Measurements from ENCODE around the gene ANGPTL2.

The ANGPTL2 gene

DNA sequence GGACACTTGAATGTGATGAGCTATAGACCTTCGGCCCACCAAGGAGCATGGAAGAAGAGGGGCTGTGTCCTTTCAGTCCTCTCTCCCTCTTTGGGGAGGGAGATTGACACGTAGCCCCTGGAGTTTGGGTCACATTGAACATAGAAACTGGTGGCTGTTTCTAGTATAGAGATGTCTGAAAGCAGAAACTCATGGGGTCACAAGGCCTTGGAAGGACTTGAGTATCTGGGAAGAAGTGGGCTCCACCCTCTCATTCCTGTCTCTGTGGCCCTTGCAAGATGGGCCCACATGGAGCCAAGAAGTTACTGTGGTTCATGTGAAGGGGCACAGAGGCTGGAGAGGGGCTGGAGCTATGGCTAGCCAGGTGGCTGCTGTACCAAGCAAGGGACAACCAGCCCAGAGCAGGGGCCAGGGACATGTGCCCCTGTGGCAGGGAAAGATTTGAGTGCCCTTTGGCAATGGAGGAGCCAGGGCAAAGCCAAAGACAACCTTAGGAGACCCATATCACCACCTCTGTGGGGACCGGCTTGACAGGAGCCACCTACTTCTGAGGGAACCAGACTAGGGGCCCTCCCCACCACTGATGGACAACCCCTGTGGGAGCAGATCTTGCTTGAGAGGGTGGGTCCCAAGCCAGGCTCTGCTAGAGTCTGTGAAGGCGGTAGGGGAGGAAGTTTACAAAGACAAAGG, 12.8 kb upstream of the ANGPTL2 start:
- H3K27me3 ChIP-seq (ENCODE audit: control insufficient read depth, low read length) = no peaks in the 10 kb centered on the region
- no peaks in the 10 kb centered on the region for H4K20me1 ChIP-seq (ENCODE audit: control insufficient read depth, insufficient read depth, low read depth, low read length)
- no peaks in the 10 kb centered on the region for H3K9me3 ChIP-seq (ENCODE audit: control insufficient read depth, insufficient read depth, low read length)
- H3K79me2 ChIP-seq (ENCODE audit: control insufficient read depth, low read length) = no peaks in the 10 kb centered on the region
- no peak overlapping the region for H3K4me3 ChIP-seq (ENCODE audit: low read length)
- no peak overlapping the region for H3K4me2 ChIP-seq (ENCODE audit: low read length)
- no peak overlapping the region for H3K27ac ChIP-seq (ENCODE audit: low read depth, low read length)
- no peaks in the 10 kb centered on the region for H3F3A ChIP-seq (ENCODE audit: control insufficient read depth, insufficient read depth)
- H3K4me1 ChIP-seq (ENCODE audit: control insufficient read depth, low read length) = no peaks in the 10 kb centered on the region
- H3K9me2 ChIP-seq (replicated peaks; ENCODE audit: control insufficient read depth, low read length) = no peaks in the 10 kb centered on the region
- H3K36me3 ChIP-seq (ENCODE audit: control insufficient read depth, low read length) = no peaks in the 10 kb centered on the region
- TF ChIP-seq, protein P1, sequence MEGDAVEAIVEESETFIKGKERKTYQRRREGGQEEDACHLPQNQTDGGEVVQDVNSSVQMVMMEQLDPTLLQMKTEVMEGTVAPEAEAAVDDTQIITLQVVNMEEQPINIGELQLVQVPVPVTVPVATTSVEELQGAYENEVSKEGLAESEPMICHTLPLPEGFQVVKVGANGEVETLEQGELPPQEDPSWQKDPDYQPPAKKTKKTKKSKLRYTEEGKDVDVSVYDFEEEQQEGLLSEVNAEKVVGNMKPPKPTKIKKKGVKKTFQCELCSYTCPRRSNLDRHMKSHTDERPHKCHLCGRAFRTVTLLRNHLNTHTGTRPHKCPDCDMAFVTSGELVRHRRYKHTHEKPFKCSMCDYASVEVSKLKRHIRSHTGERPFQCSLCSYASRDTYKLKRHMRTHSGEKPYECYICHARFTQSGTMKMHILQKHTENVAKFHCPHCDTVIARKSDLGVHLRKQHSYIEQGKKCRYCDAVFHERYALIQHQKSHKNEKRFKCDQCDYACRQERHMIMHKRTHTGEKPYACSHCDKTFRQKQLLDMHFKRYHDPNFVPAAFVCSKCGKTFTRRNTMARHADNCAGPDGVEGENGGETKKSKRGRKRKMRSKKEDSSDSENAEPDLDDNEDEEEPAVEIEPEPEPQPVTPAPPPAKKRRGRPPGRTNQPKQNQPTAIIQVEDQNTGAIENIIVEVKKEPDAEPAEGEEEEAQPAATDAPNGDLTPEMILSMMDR (IDR thresholded peaks at IDR 0.05; ENCODE audit: low read depth, low read length, poor library complexity, severe bottlenecking) = no peak
- no peak for TF ChIP-seq EZH2phosphoT487 (IDR thresholded peaks at IDR 0.05; ENCODE audit: borderline replicate concordance, low read length)

DNA sequence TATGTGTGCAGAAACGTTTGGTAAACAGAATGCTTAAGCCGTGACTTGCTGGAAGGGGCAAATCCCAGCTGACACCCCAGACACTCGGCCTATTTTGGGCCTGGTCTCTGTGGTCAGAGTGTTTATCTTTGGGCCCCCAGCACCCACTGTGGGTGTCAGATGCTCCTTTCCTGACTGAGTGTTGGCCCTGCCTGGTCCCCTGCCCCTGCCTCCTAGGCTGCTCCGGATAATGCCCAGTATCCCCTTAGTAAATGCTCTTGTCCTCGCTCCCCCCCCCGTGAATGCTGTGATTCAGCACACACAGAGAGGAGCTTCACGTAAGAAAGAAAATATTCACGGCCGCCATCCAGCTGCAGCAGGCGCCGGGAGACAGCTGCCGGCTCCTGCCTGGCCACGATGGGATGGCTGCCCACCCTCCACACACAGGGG, 11.3 kb upstream of the ANGPTL2 start:
- no peaks in the 10 kb centered on the region for H3K9me2 ChIP-seq (replicated peaks; ENCODE audit: control insufficient read depth, low read length)
- no peak overlapping the region for H3K4me3 ChIP-seq (ENCODE audit: low read length)
- no peaks in the 10 kb centered on the region for H3K27me3 ChIP-seq (ENCODE audit: control insufficient read depth, low read length)
- no peaks in the 10 kb centered on the region for H4K20me1 ChIP-seq (ENCODE audit: control insufficient read depth, insufficient read depth, low read depth, low read length)
- no peak overlapping the region for H3K27ac ChIP-seq (ENCODE audit: low read depth, low read length)
- H3K4me1 ChIP-seq (ENCODE audit: control insufficient read depth, low read length) = no peaks in the 10 kb centered on the region
- H3K36me3 ChIP-seq (ENCODE audit: control insufficient read depth, low read length) = no peaks in the 10 kb centered on the region
- H3K9me3 ChIP-seq (ENCODE audit: control insufficient read depth, insufficient read depth, low read length) = no peaks in the 10 kb centered on the region
- no peaks in the 10 kb centered on the region for H3F3A ChIP-seq (ENCODE audit: control insufficient read depth, insufficient read depth)
- no peak for TF ChIP-seq EZH2phosphoT487 (IDR thresholded peaks at IDR 0.05; ENCODE audit: borderline replicate concordance, low read length)
- TF ChIP-seq, protein P1 (IDR thresholded peaks at IDR 0.05; ENCODE audit: low read depth, low read length, poor library complexity, severe bottlenecking) = no peak
- no peak overlapping the region for H3K4me2 ChIP-seq (ENCODE audit: low read length)
- H3K79me2 ChIP-seq (ENCODE audit: control insufficient read depth, low read length) = no peaks in the 10 kb centered on the region

DNA sequence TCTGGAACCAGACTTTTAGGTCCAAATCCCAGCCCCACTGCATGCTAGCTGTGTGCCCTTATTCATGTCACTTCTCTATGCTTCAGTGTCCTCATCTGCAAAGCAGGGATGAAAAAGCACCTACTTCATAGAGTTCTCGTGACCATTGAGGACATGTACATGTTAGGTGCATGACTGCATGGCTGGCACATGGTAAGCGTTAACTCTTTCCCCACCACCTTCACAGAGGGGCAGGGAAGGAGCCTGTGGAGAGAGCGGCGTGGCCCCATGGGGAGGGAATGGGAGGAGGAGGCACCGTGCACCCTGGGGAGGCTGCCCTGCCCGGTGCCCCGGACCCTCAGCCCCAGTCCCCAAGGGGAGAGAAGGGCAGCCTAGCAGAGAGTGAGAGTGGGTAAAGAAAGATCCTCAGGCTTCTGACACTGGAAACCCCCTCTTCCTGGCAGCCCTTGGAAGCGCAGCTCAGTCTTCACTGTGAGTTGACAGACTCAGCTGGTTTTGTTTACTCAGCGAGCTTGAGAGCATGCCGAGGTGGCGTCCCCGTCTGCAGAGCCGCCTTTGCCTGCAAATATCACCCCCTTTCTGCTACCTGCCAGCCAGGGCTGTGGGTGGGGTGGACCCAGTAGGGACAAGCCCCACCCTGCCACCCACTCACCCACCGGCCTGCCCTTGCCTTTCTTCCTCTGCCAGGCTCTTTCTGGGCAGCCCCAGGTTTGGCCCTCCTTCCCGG, 10.6 kb upstream of the ANGPTL2 start:
- Histone ChIP-seq H3K27ac (ENCODE audit: low read depth, low read length) (no peak overlapping the region), H3K4me1 (ENCODE audit: control insufficient read depth, low read length) (no peaks in the 10 kb centered on the region), H3K4me3 (ENCODE audit: low read length) (no peak overlapping the region), H3K27me3 (ENCODE audit: control insufficient read depth, low read length) (no peaks in the 10 kb centered on the region), H3F3A (ENCODE audit: control insufficient read depth, insufficient read depth) (no peaks in the 10 kb centered on the region), H3K9me2 (replicated peaks; ENCODE audit: control insufficient read depth, low read length) (no peaks in the 10 kb centered on the region), H3K36me3 (ENCODE audit: control insufficient read depth, low read length) (no peaks in the 10 kb centered on the region), H3K79me2 (ENCODE audit: control insufficient read depth, low read length) (no peaks in the 10 kb centered on the region), H3K9me3 (ENCODE audit: control insufficient read depth, insufficient read depth, low read length) (no peaks in the 10 kb centered on the region), H4K20me1 (ENCODE audit: control insufficient read depth, insufficient read depth, low read depth, low read length) (no peaks in the 10 kb centered on the region), H3K4me2 (ENCODE audit: low read length) (no peak overlapping the region)
- TF ChIP-seq, protein P1 (IDR thresholded peaks at IDR 0.05; ENCODE audit: low read depth, low read length, poor library complexity, severe bottlenecking) = no peak
- no peak for TF ChIP-seq EZH2phosphoT487 (IDR thresholded peaks at IDR 0.05; ENCODE audit: borderline replicate concordance, low read length)
